Measurements from ENCODE around the gene SPHK2.
"Not testable (repeated sequence)": the region's sequence is repeated elsewhere in the genome, so short reads cannot be mapped to it uniquely, and the experiment has no call there.

The SPHK2 gene

GRCh38 chr19:48656840-48657474 is 37.7 kb downstream of the SPHK2 start:
- no peak for DNase-seq (ENCODE audit: low read depth in 1 of 2, low spot score in 1 of 2)

GRCh38 chr19:48657828-48658227 is 38.5 kb downstream of the SPHK2 start:
- DNase-seq (ENCODE audit: low read depth in 1 of 2, low spot score in 1 of 2) = not testable (repeated sequence)

GRCh38 chr19:48658483-48658882 is 39.2 kb downstream of the SPHK2 start:
- DNase-seq (ENCODE audit: low read depth in 1 of 2, low spot score in 1 of 2) = no peak

GRCh38 chr19:48659768-48660167 is 40.5 kb downstream of the SPHK2 start:
- no peak for DNase-seq (ENCODE audit: low read depth in 1 of 2, low spot score in 1 of 2)

- DNase-seq (ENCODE audit: low read depth in 1 of 2, low spot score in 1 of 2) = peak; percentile 41 to 51
These were observed 41.8 kb downstream of the SPHK2 start for GRCh38 chr19:48660852-48661710.

- no peak for DNase-seq (ENCODE audit: low read depth in 1 of 2, low spot score in 1 of 2)
These were observed 42.4 kb downstream of the SPHK2 start for GRCh38 chr19:48661711-48662090.

- DNase-seq (ENCODE audit: low read depth in 1 of 2, low spot score in 1 of 2) = no peak
These were observed 44.4 kb downstream of the SPHK2 start for GRCh38 chr19:48663667-48664066.

GRCh38 chr19:48664476-48664875 is 45.2 kb downstream of the SPHK2 start:
- DNase-seq (ENCODE audit: low read depth in 1 of 2, low spot score in 1 of 2) = no peak

- no peak for DNase-seq (ENCODE audit: low read depth in 1 of 2, low spot score in 1 of 2)
These were observed 46.5 kb downstream of the SPHK2 start for GRCh38 chr19:48665786-48666185.

GRCh38 chr19:48668332-48668731 is 49.0 kb downstream of the SPHK2 start:
- DNase-seq (ENCODE audit: low read depth in 1 of 2, low spot score in 1 of 2) = no peak

GRCh38 chr19:48668761-48669160 is 49.5 kb downstream of the SPHK2 start:
- no peak for DNase-seq (ENCODE audit: low read depth in 1 of 2, low spot score in 1 of 2)

- DNase-seq (ENCODE audit: low read depth in 1 of 2, low spot score in 1 of 2) = no peak
These were observed 50.8 kb downstream of the SPHK2 start for GRCh38 chr19:48669903-48670668.

- DNase-seq (ENCODE audit: low read depth in 1 of 2, low spot score in 1 of 2) = no peak
These were observed 51.6 kb downstream of the SPHK2 start for GRCh38 chr19:48670699-48671445.

GRCh38 chr19:48671446-48671995 is 52.2 kb downstream of the SPHK2 start:
- no peak for DNase-seq (ENCODE audit: low read depth in 1 of 2, low spot score in 1 of 2)

- DNase-seq (ENCODE audit: low read depth in 1 of 2, low spot score in 1 of 2) = no peak
These were observed 53.7 kb downstream of the SPHK2 start, which contains the start of gene NTN5 for GRCh38 chr19:48672994-48673393. NTN5 (minus strand) TSS chr19:48673017; CDS start chr19:48670986, 2,031 bp downstream.

- no peak for DNase-seq (ENCODE audit: low read depth in 1 of 2, low spot score in 1 of 2)
These were observed 54.3 kb downstream of the SPHK2 start for GRCh38 chr19:48673436-48674100.

- DNase-seq (ENCODE audit: low read depth in 1 of 2, low spot score in 1 of 2) = no peak
These were observed 55.0 kb downstream of the SPHK2 start for GRCh38 chr19:48674216-48674809.

- DNase-seq (ENCODE audit: low read depth in 1 of 2, low spot score in 1 of 2) = peak; percentile 38 to 48
These were observed 55.9 kb downstream of the SPHK2 start for GRCh38 chr19:48674921-48675824.

GRCh38 chr19:48676487-48676886 is 57.2 kb downstream of the SPHK2 start:
- no peak for DNase-seq (ENCODE audit: low read depth in 1 of 2, low spot score in 1 of 2)
